Tibial artery (tissue), 4 donors: ENCODE measurements around the gene NT5DC1.

Source experiments
- DNase-seq, 2 donors: peaks; one replicate each; pipeline ENCODE4 v3.0.0-alpha.2; 2019
- H3K27ac ChIP-seq, 2 donors: fragments of 200-600 bp; sonication (generic) in 1 of 2; 1 replicate in 1 of 2; 2 replicates in 1 of 2; pipeline ENCODE4 v1.5.1; 2018 to 2019; ENCODE audit warnings: mild to moderate bottlenecking in 1 of 2
- H3K27me3 ChIP-seq, 2 donors: fragments of 200-600 bp; sonication (generic) in 1 of 2; one replicate each; pipeline versions ENCODE4 v1.5.1 to v1.6.0; 2016 to 2019
- H3K36me3 ChIP-seq, 3 donors: fragments of 200-600 bp; sonication (generic) in 2 of 3; one replicate each; pipeline ENCODE4 v1.5.1; 2016 to 2019; ENCODE audit warnings: mild to moderate bottlenecking in 2 of 3
- H3K4me1 ChIP-seq, 4 donors: fragments of 200-600 bp; sonication (generic) in 2 of 4; 1 replicate in 3 of 4; 2 replicates in 1 of 4; pipeline ENCODE4 v1.5.1; 2016 to 2019
- H3K4me3 ChIP-seq, 2 donors: fragments of 200-600 bp; sonication (generic) in 1 of 2; 1 replicate in 1 of 2; 2 replicates in 1 of 2; pipeline ENCODE4 v1.5.1; 2018 to 2019; ENCODE audit warnings: mild to moderate bottlenecking in 2 of 2
- H3K9me3 ChIP-seq, 3 donors: fragments of 200-600 bp; sonication (generic) in 1 of 3; one replicate each; pipeline ENCODE4 v1.5.1; 2016 to 2019
- intact Hi-C: fragments of 100-400 bp; cut with DNase I; formaldehyde crosslinking; loops from one replicate; pipeline ENCODE4 v1.15.0; 2023; ENCODE audit warnings: low total_unique reads
- TF ChIP-seq, protein P1 (sequence below), 2 experiments: fragments of 200-600 bp in 1 of 2; fragments of 450-650 bp in 1 of 2; IDR thresholded peaks; one replicate each; pipeline ENCODE4 v1.5.1; 2017 to 2019; ENCODE audit warnings: antibody characterized with exemption in 2 of 2, mild to moderate bottlenecking in 1 of 2, moderate library complexity in 1 of 2

The NT5DC1 gene

DNA sequence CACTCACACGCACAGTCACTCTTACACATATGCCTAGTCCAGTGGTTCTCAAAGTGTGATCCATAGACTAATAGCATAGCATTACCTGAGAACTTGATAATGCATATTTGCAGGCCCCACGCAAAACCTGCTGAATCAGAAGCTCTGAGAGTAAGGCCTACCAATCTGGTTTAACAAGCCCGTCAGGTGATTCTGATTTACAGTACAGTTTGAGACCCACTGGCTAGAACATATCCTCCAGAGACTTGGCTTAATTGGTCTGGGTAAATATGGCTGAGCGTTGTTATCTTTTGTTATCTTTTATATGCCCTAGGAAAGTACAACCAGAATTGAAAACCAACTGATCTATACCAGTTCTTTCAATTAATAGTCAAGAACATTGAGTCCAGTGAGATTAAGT lies 143.6 kb downstream of the NT5DC1 start:
- Histone ChIP-seq H3K4me1 (peaks cover 0 to 29% (median 5%) of the 10 kb centered on the region in 4 donors), H3K9me3 (no peaks in the 10 kb centered on the region), H3K27me3 (no peaks in the 10 kb centered on the region), H3K36me3 (peaks cover 2 to 15% (median 10%) of the 10 kb centered on the region in 3 donors), H3K4me3 (no peak overlapping the region), H3K27ac (no peak overlapping the region)
- DNase-seq = no peak
- TF ChIP-seq, protein P1, sequence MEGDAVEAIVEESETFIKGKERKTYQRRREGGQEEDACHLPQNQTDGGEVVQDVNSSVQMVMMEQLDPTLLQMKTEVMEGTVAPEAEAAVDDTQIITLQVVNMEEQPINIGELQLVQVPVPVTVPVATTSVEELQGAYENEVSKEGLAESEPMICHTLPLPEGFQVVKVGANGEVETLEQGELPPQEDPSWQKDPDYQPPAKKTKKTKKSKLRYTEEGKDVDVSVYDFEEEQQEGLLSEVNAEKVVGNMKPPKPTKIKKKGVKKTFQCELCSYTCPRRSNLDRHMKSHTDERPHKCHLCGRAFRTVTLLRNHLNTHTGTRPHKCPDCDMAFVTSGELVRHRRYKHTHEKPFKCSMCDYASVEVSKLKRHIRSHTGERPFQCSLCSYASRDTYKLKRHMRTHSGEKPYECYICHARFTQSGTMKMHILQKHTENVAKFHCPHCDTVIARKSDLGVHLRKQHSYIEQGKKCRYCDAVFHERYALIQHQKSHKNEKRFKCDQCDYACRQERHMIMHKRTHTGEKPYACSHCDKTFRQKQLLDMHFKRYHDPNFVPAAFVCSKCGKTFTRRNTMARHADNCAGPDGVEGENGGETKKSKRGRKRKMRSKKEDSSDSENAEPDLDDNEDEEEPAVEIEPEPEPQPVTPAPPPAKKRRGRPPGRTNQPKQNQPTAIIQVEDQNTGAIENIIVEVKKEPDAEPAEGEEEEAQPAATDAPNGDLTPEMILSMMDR (IDR thresholded peaks at IDR 0.05) = no peak
- intact Hi-C loops = no loop called here

GRCh38 chr6:116246089-116246488 lies 145.4 kb downstream of the NT5DC1 start:
- no peak for DNase-seq

DNA sequence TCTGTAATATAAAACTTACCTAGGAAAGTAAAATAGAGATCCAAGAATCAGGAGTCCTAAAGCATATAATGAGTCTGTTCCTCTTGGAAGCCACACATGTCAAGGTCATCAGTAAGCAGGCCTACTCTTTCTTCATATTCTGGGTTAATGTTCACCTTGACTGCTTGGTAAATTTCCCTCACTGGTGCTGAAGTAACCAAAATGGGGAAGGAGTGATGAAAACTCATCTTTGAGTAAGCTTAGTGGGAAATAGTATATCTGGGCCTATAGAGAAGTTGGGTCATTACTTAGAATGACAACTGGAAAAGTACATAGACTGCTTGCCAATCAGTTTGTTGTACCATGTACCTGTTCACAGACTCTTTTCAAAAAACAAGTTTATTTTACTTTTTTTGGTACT lies 146.6 kb downstream of the NT5DC1 start:
- intact Hi-C loops = no loop called here
- Histone ChIP-seq H3K27ac (no peak overlapping the region), H3K27me3 (no peaks in the 10 kb centered on the region), H3K4me1 (peaks cover 0 to 59% (median 28%) of the 10 kb centered on the region in 4 donors), H3K9me3 (no peaks in the 10 kb centered on the region), H3K4me3 (no peak overlapping the region), H3K36me3 (peaks cover 0 to 6% (median 6%) of the 10 kb centered on the region in 3 donors)
- TF ChIP-seq, protein P1 (IDR thresholded peaks at IDR 0.05) = no peak
- no peak for DNase-seq

More at GRCh38 chr6:116246089-116246488, 145.4 kb downstream of the NT5DC1 start:
- Histone ChIP-seq H3K36me3 (peaks cover 0 to 6% (median 6%) of the 10 kb centered on the region in 3 donors), H3K4me3 (no peak overlapping the region), H3K9me3 (no peaks in the 10 kb centered on the region), H3K27ac (peak overlapping the region; percentile 26 to 52), H3K27me3 (no peaks in the 10 kb centered on the region), H3K4me1 (peaks cover 0 to 47% (median 17%) of the 10 kb centered on the region in 4 donors)
- intact Hi-C loops = no loop called here
- TF ChIP-seq, protein P1 (IDR thresholded peaks at IDR 0.05) = no peak

DNA sequence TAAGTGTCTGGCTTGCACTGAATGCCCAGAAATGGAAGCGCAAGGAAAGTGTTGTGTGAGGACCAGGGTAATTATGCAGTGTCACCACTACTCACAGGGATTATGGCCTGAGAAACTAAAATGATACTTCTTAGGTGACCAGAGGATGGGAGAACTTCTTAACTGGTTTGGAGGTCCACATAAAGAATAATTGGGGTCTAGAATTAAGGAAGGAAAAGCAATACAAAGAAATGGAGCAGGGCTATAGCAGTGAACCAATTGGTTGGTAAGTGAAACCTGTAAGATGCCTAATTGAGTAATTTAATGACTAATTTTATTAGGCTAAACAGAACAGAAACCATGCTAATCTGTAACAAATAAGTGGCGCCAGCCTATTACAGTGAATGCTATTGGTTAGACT lies 147.9 kb downstream of the NT5DC1 start:
- no peaks in the 10 kb centered on the region for H3K27me3 ChIP-seq

GRCh38 chr6:116251568-116252384 lies 151.1 kb downstream of the NT5DC1 start:
- intact Hi-C loops = no loop called here
- Histone ChIP-seq H3K27me3 (no peaks in the 10 kb centered on the region), H3K9me3 (no peaks in the 10 kb centered on the region), H3K4me3 (peak overlapping the region; percentile 89 to 100), H3K36me3 (no peaks in the 10 kb centered on the region), H3K4me1 (peaks cover 0 to 64% (median 45%) of the 10 kb centered on the region in 4 donors), H3K27ac (peak overlapping the region; percentile 52 to 91)
- TF ChIP-seq, protein P1 (IDR thresholded peaks at IDR 0.05) = no peak
- DNase-seq = no peak

More for the DNA sequence above, 147.9 kb downstream of the NT5DC1 start:
- Histone ChIP-seq H3K4me1 (peaks cover 0 to 69% (median 37%) of the 10 kb centered on the region in 4 donors), H3K36me3 (peaks cover 0 to 6% (median 6%) of the 10 kb centered on the region in 3 donors), H3K9me3 (no peaks in the 10 kb centered on the region), H3K27ac (no peak overlapping the region), H3K4me3 (no peak overlapping the region)
- TF ChIP-seq, protein P1 (IDR thresholded peaks at IDR 0.05) = no peak
- DNase-seq = no peak
- intact Hi-C loops = no loop called here
